ENCODE measurements around the gene ARAP3.
"Not testable (repeated sequence)": the region's sequence is repeated elsewhere in the genome, so short reads cannot be mapped to it uniquely, and the experiment has no call there.

ARAP3 gene

GRCh38 chr5:141611289-141611688, 70.7 kb downstream of the ARAP3 start:
- DNase-seq, result no peak

GRCh38 chr5:141609921-141610320, 72.1 kb downstream of the ARAP3 start:
- DNase-seq, result not testable (repeated sequence)

- no peak for DNase-seq
Measured at GRCh38 chr5:141609044-141609443, 73.0 kb downstream of the ARAP3 start.

GRCh38 chr5:141608557-141608956, 73.5 kb downstream of the ARAP3 start:
- no peak for DNase-seq

GRCh38 chr5:141608046-141608445, 74.0 kb downstream of the ARAP3 start:
- no peak for DNase-seq

- DNase-seq, result peak; percentile 61
Measured at GRCh38 chr5:141605523-141606277, 76.3 kb downstream of the ARAP3 start.

- no peak for DNase-seq
Measured at GRCh38 chr5:141603923-141604717, 77.9 kb downstream of the ARAP3 start.

All from activated T-cell treated with anti-CD3 and anti-CD28 coated beads for 4 hours (primary cell).